Natural killer cell (primary cell): ENCODE results near the gene ACTN4. TPM values are rescaled to one million over a fixed set of nuclear protein-coding genes. Genes with fewer than 3 reads are reported as not detected.

Experiments used
- ATAC-seq, 3 donors: fragments of 150-1000 bp in 2 of 3; fragments of 200-7000 bp in 1 of 3; cut with Tn5 transposase; 1 replicate in 1 of 3; 2 replicates in 2 of 3; pipeline ENCODE4 v1.10.0; 2021; ENCODE audit warnings: mild to moderate bottlenecking in 2 of 3, moderate library complexity in 2 of 3
- DNase-seq, 2 donors: peaks; one replicate each; pipeline versions ENCODE4 v3.0.0 to v3.0.0-alpha.2; 2013 to 2021; ENCODE audit warnings: mixed read lengths in 1 of 2
- H3K27ac ChIP-seq: one replicate; pipeline ENCODE4 v1.5.1; 2013; ENCODE audit warnings: mild to moderate bottlenecking, low read length
- H3K27me3 ChIP-seq: one replicate; pipeline ENCODE4 v1.6.1; 2013; ENCODE audit warnings: low read length; ENCODE audit not compliant: control insufficient read depth, insufficient read depth
- H3K36me3 ChIP-seq: one replicate; pipeline ENCODE4 v1.6.1; 2013; ENCODE audit warnings: low read length; ENCODE audit not compliant: control insufficient read depth, insufficient read depth
- H3K4me1 ChIP-seq: one replicate; pipeline ENCODE4 v1.6.1; 2013; ENCODE audit warnings: low read length; ENCODE audit not compliant: control insufficient read depth, insufficient read depth
- H3K4me3 ChIP-seq: one replicate; pipeline ENCODE4 v1.5.1; 2013; ENCODE audit warnings: low read length
- H3K9me3 ChIP-seq: one replicate; pipeline ENCODE4 v1.6.1; 2013; ENCODE audit warnings: low read length; ENCODE audit not compliant: control insufficient read depth, insufficient read depth
- H3K27ac Mint-ChIP-seq, 2 donors: one replicate each; pipeline ENCODE4 v1.8.0; 2022; ENCODE audit warnings: mild to moderate bottlenecking in 2 of 2, mixed read lengths in 2 of 2, moderate library complexity in 1 of 2
- H3K27me3 Mint-ChIP-seq, 2 donors: one replicate each; pipeline ENCODE4 v1.8.0; 2022; ENCODE audit warnings: low read depth in 2 of 2, mixed read lengths in 2 of 2
- H3K36me3 Mint-ChIP-seq: one replicate; pipeline ENCODE4 v1.8.0; 2022; ENCODE audit warnings: mixed read lengths
- H3K4me1 Mint-ChIP-seq, 2 donors: one replicate each; pipeline ENCODE4 v1.8.0; 2022; ENCODE audit warnings: mixed read lengths in 2 of 2
- H3K4me3 Mint-ChIP-seq: one replicate; pipeline ENCODE4 v1.8.0; 2022; ENCODE audit warnings: mild to moderate bottlenecking, moderate library complexity, mixed read lengths
- H3K9me3 Mint-ChIP-seq, 2 donors: one replicate each; pipeline ENCODE4 v1.8.0; 2022; ENCODE audit warnings: mixed read lengths in 2 of 2
- CTCF ChIP-seq: fragments of 200-600 bp; IDR thresholded peaks from one replicate; pipeline ENCODE4 v1.8.0; 2022; ENCODE audit warnings: antibody characterized with exemption
- WGBS: methylation state at CpG from one replicate; pipeline ENCODE4 v1.1.7; 2013; ENCODE audit warnings: missing lambda C conversion rate; ENCODE audit not compliant: insufficient coverage; 5-methylcytosine and 5-hydroxymethylcytosine counted together
- intact Hi-C: fragments of 100-400 bp; cut with micrococcal nuclease; formaldehyde crosslinking; loops from one replicate; pipeline ENCODE4 v1.14.2; 2022
- total RNA-seq, 4 donors: library from RNA; stranded (reverse); fragments of 120-200 nt in 1 of 4; gene quantifications; one replicate each; pipeline versions ENCODE4 v1.2.3 to v1.2.4, GENCODE V29; 2013 to 2022

The ACTN4 gene
- total RNA-seq, 3 donors from 2014 or later (not counting 1 experiment from before 2014, with no cell fraction given): 443 to 595 (median 541) TPM

GRCh38 chr19:38730470-38730730 is 83.0 kb downstream of the ACTN4 start:
- H3K36me3 Mint-ChIP-seq: peaks cover 6% of the 10 kb centered on the region
- Histone ChIP-seq H3K27me3 (no peaks in the 10 kb centered on the region), H3K4me1 (peaks cover 90% of the 10 kb centered on the region), H3K4me3 (no peak overlapping the region), H3K9me3 (no peaks in the 10 kb centered on the region), H3K36me3 (peaks cover 51% of the 10 kb centered on the region), H3K27ac (no peak overlapping the region)
- no peak for TF ChIP-seq CTCF
- ATAC-seq (no peak), DNase-seq (no peak)
- intact Hi-C loops: loop anchor here (5.0 to 10.0 kb wide), 2 partner anchors 33 to 134 kb away; no protein-coding TSS in a partner anchor
- H3K27ac Mint-ChIP-seq: peak overlapping the region; percentile 80 to 84
- no peaks in the 10 kb centered on the region for H3K27me3 Mint-ChIP-seq
- WGBS: 90% methylated on average over 7 of the region's 7 CpGs
- H3K4me1 Mint-ChIP-seq: peaks cover 66 to 82% of the 10 kb centered on the region in 2 donors
- H3K4me3 Mint-ChIP-seq: peak overlapping the region; percentile 25
- no peaks in the 10 kb centered on the region for H3K9me3 Mint-ChIP-seq

- intact Hi-C loops: loop anchor here (5.0 to 10.0 kb wide), 2 partner anchors 34 to 134 kb away; no protein-coding TSS in a partner anchor
- Mint-ChIP-seq H3K9me3 (no peaks in the 10 kb centered on the region), H3K27me3 (no peaks in the 10 kb centered on the region), H3K27ac (peak overlapping the region; percentile 86 to 95), H3K36me3 (peaks cover 6% of the 10 kb centered on the region), H3K4me1 (peaks cover 65 to 81% of the 10 kb centered on the region in 2 donors), H3K4me3 (no peak overlapping the region)
- Histone ChIP-seq H3K4me1 (peaks cover 85% of the 10 kb centered on the region), H3K27me3 (no peaks in the 10 kb centered on the region), H3K27ac (no peak overlapping the region), H3K4me3 (no peak overlapping the region), H3K9me3 (no peaks in the 10 kb centered on the region), H3K36me3 (peaks cover 47% of the 10 kb centered on the region)
- ATAC-seq (no peak), DNase-seq (no peak)
- TF ChIP-seq CTCF: no peak
- 93% methylated on average over 14 of the region's 19 CpGs for WGBS
Measured at GRCh38 chr19:38730731-38731589, 83.5 kb downstream of the ACTN4 start.

- Histone ChIP-seq H3K27me3 (no peaks in the 10 kb centered on the region), H3K9me3 (no peaks in the 10 kb centered on the region), H3K36me3 (peaks cover 47% of the 10 kb centered on the region), H3K27ac (peak overlapping the region; percentile 23), H3K4me1 (peaks cover 84% of the 10 kb centered on the region), H3K4me3 (no peak overlapping the region)
- TF ChIP-seq CTCF: no peak
- Mint-ChIP-seq H3K36me3 (peaks cover 6% of the 10 kb centered on the region), H3K4me1 (peaks cover 56 to 81% of the 10 kb centered on the region in 2 donors), H3K9me3 (no peaks in the 10 kb centered on the region), H3K27me3 (no peaks in the 10 kb centered on the region), H3K4me3 (peak overlapping the region; percentile 31), H3K27ac (peak overlapping the region; percentile 86 to 95)
- ATAC-seq (no peak), DNase-seq (peak in 1 of 2 donors; percentile 26)
- intact Hi-C loops: loop anchor here (5.0 to 10.0 kb wide), 2 partner anchors 34 to 133 kb away; no protein-coding TSS in a partner anchor
- WGBS: 79% methylated on average over 10 of the region's 10 CpGs
Measured at GRCh38 chr19:38731654-38732301, 84.3 kb downstream of the ACTN4 start.
